ENCODE measurements around the gene SH2D7.

DNA sequence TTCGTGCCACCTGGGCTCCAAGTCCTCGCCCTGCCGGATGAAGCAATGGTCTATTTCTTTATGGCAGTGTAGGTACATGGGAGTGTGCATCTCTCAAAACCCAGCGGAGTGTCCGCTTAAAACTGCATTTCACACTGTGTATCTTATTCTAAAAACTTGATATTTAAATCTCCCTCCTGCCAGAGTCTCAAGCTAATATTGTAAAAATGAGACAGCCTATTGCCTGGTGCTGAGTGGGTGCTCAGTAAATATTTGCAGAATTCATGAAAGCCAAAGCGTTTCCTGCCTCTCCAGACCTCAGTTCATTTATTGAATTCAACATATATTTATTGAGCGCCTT is 14.5 kb upstream of the SH2D7 start:
- TF ChIP-seq, protein P1, sequence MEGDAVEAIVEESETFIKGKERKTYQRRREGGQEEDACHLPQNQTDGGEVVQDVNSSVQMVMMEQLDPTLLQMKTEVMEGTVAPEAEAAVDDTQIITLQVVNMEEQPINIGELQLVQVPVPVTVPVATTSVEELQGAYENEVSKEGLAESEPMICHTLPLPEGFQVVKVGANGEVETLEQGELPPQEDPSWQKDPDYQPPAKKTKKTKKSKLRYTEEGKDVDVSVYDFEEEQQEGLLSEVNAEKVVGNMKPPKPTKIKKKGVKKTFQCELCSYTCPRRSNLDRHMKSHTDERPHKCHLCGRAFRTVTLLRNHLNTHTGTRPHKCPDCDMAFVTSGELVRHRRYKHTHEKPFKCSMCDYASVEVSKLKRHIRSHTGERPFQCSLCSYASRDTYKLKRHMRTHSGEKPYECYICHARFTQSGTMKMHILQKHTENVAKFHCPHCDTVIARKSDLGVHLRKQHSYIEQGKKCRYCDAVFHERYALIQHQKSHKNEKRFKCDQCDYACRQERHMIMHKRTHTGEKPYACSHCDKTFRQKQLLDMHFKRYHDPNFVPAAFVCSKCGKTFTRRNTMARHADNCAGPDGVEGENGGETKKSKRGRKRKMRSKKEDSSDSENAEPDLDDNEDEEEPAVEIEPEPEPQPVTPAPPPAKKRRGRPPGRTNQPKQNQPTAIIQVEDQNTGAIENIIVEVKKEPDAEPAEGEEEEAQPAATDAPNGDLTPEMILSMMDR (IDR thresholded peaks at IDR 0.05) = no peak
- no peak for TF ChIP-seq EZH2 (IDR thresholded peaks at IDR 0.05)
- no peak for TF ChIP-seq EZH2phosphoT487 (IDR thresholded peaks at IDR 0.05)

All from neural progenitor cell (in vitro differentiated cells).